HK-2 (cell line): Measurements from ENCODE around the gene PRR3.
"Not testable (repeated sequence)": the region's sequence is repeated elsewhere in the genome, so short reads cannot be mapped to it uniquely, and the experiment has no call there.

Experiments
- DNase-seq: peaks from one replicate; pipeline ENCODE4 v3.0.0-alpha.2; 2018; ENCODE audit not compliant: unreplicated experiment

PRR3 gene

GRCh38 chr6:30556906-30557682 lies at the start of gene PRR3:
PRR3 (plus strand) TSS chr6:30557295; CDS start chr6:30557345, 50 bp downstream.
- peak; percentile 78 for DNase-seq

- no peak for DNase-seq
Measured at GRCh38 chr6:30507849-30508827, 49.0 kb upstream of the PRR3 start.

GRCh38 chr6:30508890-30509736 lies 48.0 kb upstream of the PRR3 start:
- DNase-seq: no peak

- DNase-seq: no peak
Measured at GRCh38 chr6:30510419-30511168, 46.5 kb upstream of the PRR3 start.

- no peak for DNase-seq
Measured at GRCh38 chr6:30511169-30511546, 45.9 kb upstream of the PRR3 start.

GRCh38 chr6:30513451-30513850 lies 43.6 kb upstream of the PRR3 start:
- no peak for DNase-seq

GRCh38 chr6:30515106-30515505 lies 42.0 kb upstream of the PRR3 start:
- DNase-seq: no peak

- DNase-seq: no peak
Measured at GRCh38 chr6:30515944-30516753, 40.9 kb upstream of the PRR3 start.

GRCh38 chr6:30516754-30517076 lies 40.4 kb upstream of the PRR3 start:
- not testable (repeated sequence) for DNase-seq

GRCh38 chr6:30517767-30518504 lies 39.2 kb upstream of the PRR3 start:
- DNase-seq: not testable (repeated sequence)

- DNase-seq: not testable (repeated sequence)
Measured at GRCh38 chr6:30518505-30519145, 38.5 kb upstream of the PRR3 start.

GRCh38 chr6:30520522-30520921 lies 36.6 kb upstream of the PRR3 start:
- DNase-seq: no peak

- DNase-seq: not testable (repeated sequence)
Measured at GRCh38 chr6:30521082-30521481, 36.0 kb upstream of the PRR3 start.

GRCh38 chr6:30521952-30522351 lies 35.1 kb upstream of the PRR3 start:
- not testable (repeated sequence) for DNase-seq

GRCh38 chr6:30526444-30526843 lies 30.7 kb upstream of the PRR3 start:
- not testable (repeated sequence) for DNase-seq

GRCh38 chr6:30529349-30529875 lies 27.7 kb upstream of the PRR3 start:
- DNase-seq: not testable (repeated sequence)

GRCh38 chr6:30530014-30530413 lies 27.1 kb upstream of the PRR3 start:
- no peak for DNase-seq

- no peak for DNase-seq
Measured at GRCh38 chr6:30533460-30534294, 23.4 kb upstream of the PRR3 start.
